Panc1 (cell line): Measurements from ENCODE around the gene FAR2. TPM values are rescaled to one million over a fixed set of nuclear protein-coding genes. Genes with fewer than 3 reads are reported as not detected.

Source experiments
- ATAC-seq: fragments of 200-7000 bp; cut with Tn5 transposase; 2 replicates; pipeline ENCODE4 v1.9.1; 2020; ENCODE audit warnings: mild to moderate bottlenecking, moderate library complexity
- BruUV-seq: library from RNA; stranded (reverse); fragments of 400-500 nt; replicated peaks from 2 replicates; lab custom pipeline; 2021; lab: Mats Ljungman, UMichigan
- CTCF ChIA-PET: fragments of 300-600 bp; sonication (Branson Sonifier 250); formaldehyde crosslinking; loops from one replicate; lab custom pipeline; 2022; ENCODE audit warnings: antibody characterized with exemption; lab: Charles Lee
- POLR2A ChIA-PET: fragments of 300-600 bp; sonication (Branson Sonifier 250); formaldehyde crosslinking; loops from one replicate; lab custom pipeline; 2022; ENCODE audit warnings: antibody characterized with exemption; lab: Charles Lee
- DNase-seq: peaks from one replicate; pipeline ENCODE4 v3.0.0-alpha.2; 2010; ENCODE audit warnings: low read depth, low spot score
- H3K27ac ChIP-seq: 2 replicates; pipeline ENCODE4 v1.5.1; 2011; ENCODE audit warnings: mild to moderate bottlenecking, low read length, inconsistent platforms
- H3K27me3 ChIP-seq: fragments of 200-500 bp; sonication (Bioruptor generic); 2 replicates; pipeline ENCODE4 v1.6.0; 2014; ENCODE audit warnings: low read length, inconsistent platforms; ENCODE audit not compliant: control insufficient read depth, insufficient read depth
- H3K36me3 ChIP-seq: fragments of 200-500 bp; sonication (Bioruptor generic); 2 replicates; pipeline ENCODE4 v1.5.1; 2014; ENCODE audit warnings: inconsistent platforms, mild to moderate bottlenecking, low read length, moderate library complexity; ENCODE audit not compliant: control insufficient read depth, insufficient read depth
- H3K4me1 ChIP-seq: 2 replicates; pipeline ENCODE4 v1.5.1; 2011; ENCODE audit warnings: inconsistent platforms, mild to moderate bottlenecking, low read length, moderate library complexity; ENCODE audit not compliant: control insufficient read depth, insufficient read depth
- H3K4me3 ChIP-seq, 2 experiments: 2 replicates each; pipeline ENCODE4 v1.5.1; 2011 to 2012; ENCODE audit warnings: low read depth in 2 of 2, low read length in 2 of 2, mild to moderate bottlenecking in 2 of 2, inconsistent platforms in 1 of 2, moderate library complexity in 1 of 2
- H3K9me3 ChIP-seq: fragments of 200-500 bp; sonication (Bioruptor generic); 2 replicates; pipeline ENCODE4 v1.5.1; 2014; ENCODE audit warnings: low read depth, mild to moderate bottlenecking, inconsistent platforms, low read length, moderate library complexity; ENCODE audit not compliant: control insufficient read depth, insufficient read depth
- POLR2AphosphoS5 ChIP-seq: IDR thresholded peaks from 2 replicates; pipeline ENCODE4 v1.6.1; 2012; ENCODE audit warnings: mild to moderate bottlenecking, low read depth, low read length, moderate library complexity
- SIN3A ChIP-seq: IDR thresholded peaks from 2 replicates; pipeline ENCODE4 v1.6.1; 2012; ENCODE audit warnings: low read depth, mild to moderate bottlenecking, low read length, moderate library complexity, borderline replicate concordance; ENCODE audit not compliant: insufficient read depth
- TCF7L2 ChIP-seq: IDR thresholded peaks from 2 replicates; pipeline ENCODE4 v1.6.1; 2011; ENCODE audit warnings: mild to moderate bottlenecking, low read depth, low read length, inconsistent platforms
- in situ Hi-C: cut with HindIII; loops from 2 replicates; pipeline ENCODE4 v1.10.0; 2016; ENCODE audit warnings: low sequenced_read_pairs, low pct_unique_long_range_greater_than_20kb
- intact Hi-C: fragments of 100-400 bp; cut with micrococcal nuclease; formaldehyde crosslinking; loops from one replicate; pipeline ENCODE4 v1.10.0; 2022; ENCODE audit not compliant: unreplicated experiment
- total RNA-seq: library from RNA; stranded (reverse); gene quantifications from one replicate; pipeline ENCODE4 v1.2.1, GENCODE V29; 2021; ENCODE audit not compliant: unreplicated experiment
- TF ChIP-seq, protein P1 (sequence below), 2 experiments: IDR thresholded peaks; 2 replicates each; pipeline ENCODE4 v1.6.1; 2011 to 2012; ENCODE audit warnings: low read depth in 2 of 2, control low read depth in 1 of 2, low read length in 1 of 2, mild to moderate bottlenecking in 1 of 2, moderate library complexity in 1 of 2; ENCODE audit not compliant: insufficient read depth in 1 of 2
- TF ChIP-seq, protein P2 (sequence below): fragments of 450-650 bp; IDR thresholded peaks from 2 replicates; pipeline ENCODE4 v1.5.1; 2017; ENCODE audit warnings: mild to moderate bottlenecking

Gene FAR2
- total RNA-seq, 1 experiment from 2014 or later = 6.2 TPM

DNA sequence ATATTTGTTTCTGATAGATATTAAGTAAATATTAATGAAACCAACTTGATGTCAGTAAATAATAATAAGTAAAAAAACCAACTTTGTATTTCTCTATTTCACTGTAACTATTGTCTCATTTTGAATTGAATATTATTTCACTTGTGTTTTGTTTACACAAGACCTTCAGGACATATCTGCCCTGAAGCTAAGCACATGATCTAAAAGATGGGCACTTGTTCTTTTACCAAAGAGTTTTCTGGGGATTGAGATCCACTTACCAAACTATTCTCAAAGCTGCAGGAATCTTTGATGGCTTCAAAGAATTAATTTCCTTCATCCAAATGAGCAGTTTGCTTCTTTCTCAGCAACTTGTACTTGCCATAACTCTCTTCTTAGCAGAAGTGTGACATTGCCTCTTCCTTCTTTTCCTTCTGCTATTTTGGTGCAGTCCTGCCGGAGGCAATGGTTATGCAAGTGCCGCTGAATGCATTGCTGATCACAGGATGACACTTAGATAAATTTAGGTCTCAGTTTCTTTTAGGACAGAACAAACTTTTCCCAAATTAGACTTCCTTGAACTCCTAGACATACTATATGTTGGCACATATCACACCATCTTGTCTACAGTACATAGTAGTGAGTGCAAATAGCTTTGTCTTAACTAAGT is 9.2 kb downstream of the FAR2 start:
- TF ChIP-seq, protein P1, sequence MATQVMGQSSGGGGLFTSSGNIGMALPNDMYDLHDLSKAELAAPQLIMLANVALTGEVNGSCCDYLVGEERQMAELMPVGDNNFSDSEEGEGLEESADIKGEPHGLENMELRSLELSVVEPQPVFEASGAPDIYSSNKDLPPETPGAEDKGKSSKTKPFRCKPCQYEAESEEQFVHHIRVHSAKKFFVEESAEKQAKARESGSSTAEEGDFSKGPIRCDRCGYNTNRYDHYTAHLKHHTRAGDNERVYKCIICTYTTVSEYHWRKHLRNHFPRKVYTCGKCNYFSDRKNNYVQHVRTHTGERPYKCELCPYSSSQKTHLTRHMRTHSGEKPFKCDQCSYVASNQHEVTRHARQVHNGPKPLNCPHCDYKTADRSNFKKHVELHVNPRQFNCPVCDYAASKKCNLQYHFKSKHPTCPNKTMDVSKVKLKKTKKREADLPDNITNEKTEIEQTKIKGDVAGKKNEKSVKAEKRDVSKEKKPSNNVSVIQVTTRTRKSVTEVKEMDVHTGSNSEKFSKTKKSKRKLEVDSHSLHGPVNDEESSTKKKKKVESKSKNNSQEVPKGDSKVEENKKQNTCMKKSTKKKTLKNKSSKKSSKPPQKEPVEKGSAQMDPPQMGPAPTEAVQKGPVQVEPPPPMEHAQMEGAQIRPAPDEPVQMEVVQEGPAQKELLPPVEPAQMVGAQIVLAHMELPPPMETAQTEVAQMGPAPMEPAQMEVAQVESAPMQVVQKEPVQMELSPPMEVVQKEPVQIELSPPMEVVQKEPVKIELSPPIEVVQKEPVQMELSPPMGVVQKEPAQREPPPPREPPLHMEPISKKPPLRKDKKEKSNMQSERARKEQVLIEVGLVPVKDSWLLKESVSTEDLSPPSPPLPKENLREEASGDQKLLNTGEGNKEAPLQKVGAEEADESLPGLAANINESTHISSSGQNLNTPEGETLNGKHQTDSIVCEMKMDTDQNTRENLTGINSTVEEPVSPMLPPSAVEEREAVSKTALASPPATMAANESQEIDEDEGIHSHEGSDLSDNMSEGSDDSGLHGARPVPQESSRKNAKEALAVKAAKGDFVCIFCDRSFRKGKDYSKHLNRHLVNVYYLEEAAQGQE (IDR thresholded peaks at IDR 0.05; ENCODE audit: insufficient read depth in 1 of 2, low read depth in 2 of 2, low read length in 1 of 2) = no peak
- no peak for TF ChIP-seq SIN3A
- TF ChIP-seq POLR2AphosphoS5 = no peak
- TF ChIP-seq TCF7L2 = no peak
- TF ChIP-seq, protein P2, sequence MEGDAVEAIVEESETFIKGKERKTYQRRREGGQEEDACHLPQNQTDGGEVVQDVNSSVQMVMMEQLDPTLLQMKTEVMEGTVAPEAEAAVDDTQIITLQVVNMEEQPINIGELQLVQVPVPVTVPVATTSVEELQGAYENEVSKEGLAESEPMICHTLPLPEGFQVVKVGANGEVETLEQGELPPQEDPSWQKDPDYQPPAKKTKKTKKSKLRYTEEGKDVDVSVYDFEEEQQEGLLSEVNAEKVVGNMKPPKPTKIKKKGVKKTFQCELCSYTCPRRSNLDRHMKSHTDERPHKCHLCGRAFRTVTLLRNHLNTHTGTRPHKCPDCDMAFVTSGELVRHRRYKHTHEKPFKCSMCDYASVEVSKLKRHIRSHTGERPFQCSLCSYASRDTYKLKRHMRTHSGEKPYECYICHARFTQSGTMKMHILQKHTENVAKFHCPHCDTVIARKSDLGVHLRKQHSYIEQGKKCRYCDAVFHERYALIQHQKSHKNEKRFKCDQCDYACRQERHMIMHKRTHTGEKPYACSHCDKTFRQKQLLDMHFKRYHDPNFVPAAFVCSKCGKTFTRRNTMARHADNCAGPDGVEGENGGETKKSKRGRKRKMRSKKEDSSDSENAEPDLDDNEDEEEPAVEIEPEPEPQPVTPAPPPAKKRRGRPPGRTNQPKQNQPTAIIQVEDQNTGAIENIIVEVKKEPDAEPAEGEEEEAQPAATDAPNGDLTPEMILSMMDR = no peak

DNA sequence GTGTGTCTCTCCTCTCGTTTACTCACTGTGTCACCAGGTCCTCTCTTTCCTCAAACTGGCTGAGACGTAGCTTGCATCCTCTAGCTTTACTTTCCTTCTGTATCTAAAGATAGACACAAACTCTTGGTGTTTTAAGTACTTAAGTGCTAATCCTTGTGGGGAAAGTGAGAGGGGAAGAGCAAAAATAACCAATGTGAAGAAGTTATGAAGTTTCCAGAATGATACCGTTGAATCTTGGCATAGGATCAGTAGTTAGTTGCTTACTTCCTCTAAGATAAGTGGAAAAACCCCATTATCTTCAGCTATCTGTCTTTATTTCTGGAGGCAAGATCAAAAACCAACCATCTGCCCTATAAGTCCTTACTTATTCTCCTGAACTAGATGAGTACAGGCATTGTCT is 10.6 kb downstream of the FAR2 start:
- H3K36me3 ChIP-seq = no peaks in the 10 kb centered on the region
- TF ChIP-seq, protein P1 (IDR thresholded peaks at IDR 0.05; ENCODE audit: insufficient read depth in 1 of 2, low read depth in 2 of 2, low read length in 1 of 2) = no peak
- TF ChIP-seq POLR2AphosphoS5 (no peak), TCF7L2 (no peak)
- TF ChIP-seq, protein P2 = no peak
- POLR2A ChIA-PET = interaction anchor here (0.7 kb wide), 1 partner anchor 711 kb away, joined by 6 read pairs; no protein-coding TSS in a partner anchor
- DNase-seq (no peak), ATAC-seq (no peak)
- H3K27ac ChIP-seq = no peak overlapping the region
- CTCF ChIA-PET = no interaction called here
- no peak overlapping the region for H3K4me3 ChIP-seq
- BruUV-seq = no TSS peak
- no peaks in the 10 kb centered on the region for H3K9me3 ChIP-seq
- no peaks in the 10 kb centered on the region for H3K27me3 ChIP-seq
- no peaks in the 10 kb centered on the region for H3K4me1 ChIP-seq
- in situ Hi-C loops (no loop called here), intact Hi-C loops (no loop called here)

More for the DNA sequence above, 9.2 kb downstream of the FAR2 start:
- POLR2A ChIA-PET = no interaction called here
- no peak overlapping the region for H3K4me3 ChIP-seq
- H3K27me3 ChIP-seq = no peaks in the 10 kb centered on the region
- BruUV-seq = no TSS peak
- no peaks in the 10 kb centered on the region for H3K4me1 ChIP-seq
- no peak overlapping the region for H3K27ac ChIP-seq
- no peaks in the 10 kb centered on the region for H3K36me3 ChIP-seq
- CTCF ChIA-PET = no interaction called here
- no peaks in the 10 kb centered on the region for H3K9me3 ChIP-seq
- ATAC-seq (no peak), DNase-seq (no peak)
- in situ Hi-C loops (no loop called here), intact Hi-C loops (no loop called here)
